H1 (cell line): ENCODE data around the gene RTN4RL2. TPM values are rescaled to one million over a fixed set of nuclear protein-coding genes. Genes with fewer than 3 reads are reported as not detected.

Experiments
- CTCF ChIA-PET: fragments of 300-600 bp; sonication (Branson Sonifier 250); formaldehyde crosslinking; loops from one replicate; lab custom pipeline; 2021; ENCODE audit not compliant: partially characterized antibody; lab: Charles Lee
- POLR2A ChIA-PET: fragments of 300-600 bp; sonication (Branson Sonifier 250); formaldehyde crosslinking; loops from one replicate; lab custom pipeline; 2021; ENCODE audit warnings: inconsistent platforms; ENCODE audit not compliant: partially characterized antibody; lab: Charles Lee
- DNase-seq, 2 experiments: peaks; one replicate each; pipeline versions ENCODE4 v3.0.0 to v3.0.0-alpha.2; 2010 to 2022; ENCODE audit warnings: low spot score in 2 of 2, low read depth in 1 of 2, mixed read lengths in 1 of 2
- FAIRE-seq: peaks from 2 replicates; lab custom pipeline; 2011; peaks lifted over from hg19 to GRCh38; lab: Jason Lieb, UNC
- H2AFZ ChIP-seq: 2 replicates; pipeline ENCODE4 v1.8.1; 2012; ENCODE audit warnings: low read length, inconsistent platforms
- H2AK5ac ChIP-seq: 2 replicates; pipeline ENCODE4 v1.6.1; 2013; ENCODE audit warnings: low read depth, low read length
- H2BK120ac ChIP-seq: replicated peaks from 2 replicates; pipeline ENCODE3; 2013; ENCODE audit warnings: low read depth, low read length, inconsistent platforms
- H2BK12ac ChIP-seq: 2 replicates; pipeline ENCODE4 v1.6.1; 2013; ENCODE audit warnings: low read depth, low read length
- H2BK15ac ChIP-seq: 2 replicates; pipeline ENCODE4 v1.6.1; 2013; ENCODE audit warnings: low read length
- H2BK20ac ChIP-seq: 2 replicates; pipeline ENCODE4 v1.6.1; 2013; ENCODE audit warnings: low read length
- H2BK5ac ChIP-seq: 2 replicates; pipeline ENCODE4 v1.6.1; 2013; ENCODE audit warnings: low read depth, low read length
- H3K14ac ChIP-seq: 2 replicates; pipeline ENCODE4 v1.6.1; 2013; ENCODE audit warnings: inconsistent platforms; ENCODE audit not compliant: insufficient read length
- H3K18ac ChIP-seq: 2 replicates; pipeline ENCODE4 v1.6.1; 2013; ENCODE audit warnings: low read length; ENCODE audit errors: extremely low read depth
- H3K23ac ChIP-seq: 2 replicates; pipeline ENCODE4 v1.6.1; 2013; ENCODE audit warnings: inconsistent platforms; ENCODE audit not compliant: insufficient read length
- H3K23me2 ChIP-seq: 2 replicates; pipeline ENCODE4 v1.6.1; 2013; ENCODE audit warnings: low read depth, low read length
- H3K27ac ChIP-seq: 2 replicates; pipeline ENCODE4 v1.6.1; 2011; ENCODE audit warnings: low read depth, low read length, inconsistent platforms
- H3K27me3 ChIP-seq, 4 experiments: replicated peaks in 1 of 4; 1 replicate in 1 of 4; 2 replicates in 3 of 4; pipeline versions ENCODE4 v1.6.1 to v1.8.1; 2011 to 2013; ENCODE audit warnings: low read length in 3 of 4, mild to moderate bottlenecking in 3 of 4, inconsistent platforms in 2 of 4, mixed read lengths in 2 of 4, moderate library complexity in 1 of 4; ENCODE audit not compliant: control insufficient read depth in 3 of 4, insufficient read depth in 3 of 4; ENCODE audit errors: extremely low read depth in 1 of 4
- H3K36me3 ChIP-seq, 4 experiments: 2 replicates each; pipeline versions ENCODE4 v1.6.1 to v1.8.1; 2011 to 2013; ENCODE audit warnings: mild to moderate bottlenecking in 4 of 4, low read length in 3 of 4, moderate library complexity in 2 of 4, control low read depth in 1 of 4, inconsistent platforms in 1 of 4; ENCODE audit not compliant: insufficient read depth in 4 of 4, control insufficient read depth in 2 of 4
- H3K4ac ChIP-seq: replicated peaks from 2 replicates; pipeline ENCODE3; 2013; ENCODE audit warnings: low read length, low read depth, mixed read lengths, inconsistent platforms; ENCODE audit not compliant: insufficient read length
- H3K4me1 ChIP-seq, 4 experiments: replicated peaks in 1 of 4; 1 replicate in 1 of 4; 2 replicates in 3 of 4; pipeline versions ENCODE4 v1.6.1 to v1.8.1; 2011 to 2013; ENCODE audit warnings: low read length in 3 of 4, inconsistent platforms in 2 of 4, mixed read lengths in 1 of 4; ENCODE audit not compliant: insufficient read depth in 4 of 4, control insufficient read depth in 3 of 4
- H3K4me2 ChIP-seq, 2 experiments: 2 replicates each; pipeline versions ENCODE4 v1.6.1 to v1.8.1; 2011 to 2013; ENCODE audit warnings: low read depth in 2 of 2, low read length in 2 of 2, control low read depth in 1 of 2, inconsistent platforms in 1 of 2, mild to moderate bottlenecking in 1 of 2; ENCODE audit not compliant: insufficient read depth in 1 of 2
- H3K4me3 ChIP-seq, 4 experiments: fragments of 200-600, 300-600 bp in 1 of 4; sonication (generic), shearing (Covaris generic), sonication (Bioruptor Twin) in 1 of 4; 2 replicates each; pipeline versions ENCODE4 v1.5.1 to v1.8.1; 2011 to 2016; ENCODE audit warnings: low read length in 4 of 4, low read depth in 3 of 4, control low read depth in 2 of 4, inconsistent platforms in 2 of 4, mild to moderate bottlenecking in 2 of 4, mixed read lengths in 1 of 4, moderate library complexity in 1 of 4; ENCODE audit not compliant: insufficient read depth in 2 of 4; ENCODE audit errors: extremely low read depth in 1 of 4
- H3K56ac ChIP-seq: replicated peaks from 2 replicates; pipeline ENCODE3; 2013; ENCODE audit warnings: low read depth, mild to moderate bottlenecking, mixed read lengths, low read length, inconsistent platforms; ENCODE audit not compliant: insufficient read length
- H3K79me1 ChIP-seq: 2 replicates; pipeline ENCODE4 v1.6.1; 2013; ENCODE audit warnings: low read depth, low read length, control low read depth
- H3K79me2 ChIP-seq, 2 experiments: 2 replicates each; pipeline versions ENCODE4 v1.6.1 to v1.8.1; 2012 to 2013; ENCODE audit warnings: low read length in 2 of 2, mild to moderate bottlenecking in 2 of 2, inconsistent platforms in 1 of 2; ENCODE audit not compliant: insufficient read depth in 2 of 2, control insufficient read depth in 1 of 2
- H3K9ac ChIP-seq, 4 experiments: replicated peaks in 1 of 4; 1 replicate in 1 of 4; 2 replicates in 3 of 4; pipeline versions ENCODE4 v1.6.1 to v1.8.1; 2011 to 2013; ENCODE audit warnings: low read depth in 3 of 4, low read length in 3 of 4, control low read depth in 2 of 4, mild to moderate bottlenecking in 2 of 4, moderate library complexity in 2 of 4, inconsistent platforms in 1 of 4; ENCODE audit errors: extremely low read depth in 1 of 4
- H3K9me3 ChIP-seq, 2 experiments: 2 replicates each; pipeline versions ENCODE4 v1.6.1 to v1.8.1; 2012 to 2013; ENCODE audit warnings: mild to moderate bottlenecking in 2 of 2, moderate library complexity in 2 of 2, control low read depth in 1 of 2, inconsistent platforms in 1 of 2, low read depth in 1 of 2, low read length in 1 of 2, mixed read lengths in 1 of 2; ENCODE audit not compliant: insufficient read depth in 2 of 2
- H4K20me1 ChIP-seq, 2 experiments: replicated peaks in 1 of 2; 2 replicates each; pipeline versions ENCODE3 to v1.8.1; 2011 to 2013; ENCODE audit warnings: inconsistent platforms in 2 of 2, low read length in 2 of 2, mild to moderate bottlenecking in 1 of 2; ENCODE audit not compliant: insufficient read depth in 2 of 2, control insufficient read depth in 1 of 2
- H4K5ac ChIP-seq: 2 replicates; pipeline ENCODE4 v1.6.1; 2013; ENCODE audit warnings: low read length, low read depth, mixed read lengths, inconsistent platforms; ENCODE audit not compliant: insufficient read length
- H4K8ac ChIP-seq: 2 replicates; pipeline ENCODE4 v1.8.0; 2013; ENCODE audit warnings: mild to moderate bottlenecking, moderate library complexity, low read length, inconsistent platforms; ENCODE audit not compliant: insufficient read depth; ENCODE audit errors: extremely low read depth
- H4K91ac ChIP-seq: replicated peaks from 2 replicates; pipeline ENCODE3; 2013; ENCODE audit warnings: low read length, mixed read lengths, inconsistent platforms; ENCODE audit not compliant: insufficient read length
- CTCF ChIP-seq, 3 experiments: IDR thresholded peaks; 1 replicate in 2 of 3; 2 replicates in 1 of 3; pipeline versions ENCODE4 v1.5.1 to v1.6.1; 2011; ENCODE audit warnings: low read length in 3 of 3, mild to moderate bottlenecking in 3 of 3, inconsistent platforms in 2 of 3, low read depth in 1 of 3, moderate library complexity in 1 of 3; ENCODE audit not compliant: insufficient read depth in 1 of 3; ENCODE audit errors: control extremely low read depth in 1 of 3
- EZH2 ChIP-seq: fragments of 200-600 bp; sonication (generic); IDR thresholded peaks from 2 replicates; pipeline ENCODE4 v1.7.1; 2012; ENCODE audit warnings: low read depth, mild to moderate bottlenecking, moderate library complexity, low read length, inconsistent platforms; ENCODE audit not compliant: severe bottlenecking
- GTF2F1 ChIP-seq: IDR thresholded peaks from 2 replicates; pipeline ENCODE4 v1.6.1; 2012; ENCODE audit warnings: low read depth, low read length, improper control_type of control experiment, borderline replicate concordance
- RAD21 ChIP-seq, 2 experiments: IDR thresholded peaks in 1 of 2; conservative IDR thresholded peaks in 1 of 2; 2 replicates each; pipeline ENCODE4 v1.6.1; 2011; ENCODE audit warnings: low read depth in 2 of 2, low read length in 2 of 2, improper control_type of control experiment in 1 of 2, inconsistent platforms in 1 of 2, mild to moderate bottlenecking in 1 of 2, moderate library complexity in 1 of 2
- WGBS, 2 experiments: shearing (Covaris generic) in 1 of 2; methylation state at CpG; one replicate each; pipeline versions ENCODE4 v1.1.6 to v1.1.7; 2013 to 2015; ENCODE audit warnings: low lambda C conversion rate in 2 of 2, mixed read lengths in 2 of 2, inconsistent platforms in 1 of 2, low coverage in 1 of 2, missing lambda C conversion rate in 1 of 2; ENCODE audit not compliant: insufficient replicate concordance in 2 of 2, insufficient coverage in 1 of 2, insufficient read length in 1 of 2; ENCODE audit errors: extremely low coverage in 1 of 2, missing lambda C conversion rate in 1 of 2; 5-methylcytosine and 5-hydroxymethylcytosine counted together
- polyA plus RNA-seq, 7 experiments: library from polyadenylated mRNA; depleted of rRNA in 3 of 7; stranded (reverse) in 5 of 7; unstranded in 2 of 7; fragments of >200 nt in 5 of 7; fragments of 200-250 nt in 2 of 7; gene quantifications; 1 replicate in 5 of 7; 2 replicates in 1 of 7; 4 replicates in 1 of 7; pipeline versions ENCODE4 v1.2.1 to v1.2.3, GENCODE V29; 2011 to 2013; ENCODE audit warnings: missing spikeins in 2 of 7, mixed read lengths in 2 of 7
- total RNA-seq: library from RNA; stranded (reverse); fragmentation: NEBNext Ultra II Directional; extraction: Animal tissue kit (Norgen Biotek cat#: 25700); gene quantifications from 2 replicates; pipeline ENCODE4 v1.2.1, GENCODE V29; 2021

The RTN4RL2 gene
- total and polyA plus RNA-seq, 2 of the 8 experiments (the other 6 are each of a cell fraction or from before 2014, with no cell fraction given), result 11.4 to 23.7 TPM

DNA sequence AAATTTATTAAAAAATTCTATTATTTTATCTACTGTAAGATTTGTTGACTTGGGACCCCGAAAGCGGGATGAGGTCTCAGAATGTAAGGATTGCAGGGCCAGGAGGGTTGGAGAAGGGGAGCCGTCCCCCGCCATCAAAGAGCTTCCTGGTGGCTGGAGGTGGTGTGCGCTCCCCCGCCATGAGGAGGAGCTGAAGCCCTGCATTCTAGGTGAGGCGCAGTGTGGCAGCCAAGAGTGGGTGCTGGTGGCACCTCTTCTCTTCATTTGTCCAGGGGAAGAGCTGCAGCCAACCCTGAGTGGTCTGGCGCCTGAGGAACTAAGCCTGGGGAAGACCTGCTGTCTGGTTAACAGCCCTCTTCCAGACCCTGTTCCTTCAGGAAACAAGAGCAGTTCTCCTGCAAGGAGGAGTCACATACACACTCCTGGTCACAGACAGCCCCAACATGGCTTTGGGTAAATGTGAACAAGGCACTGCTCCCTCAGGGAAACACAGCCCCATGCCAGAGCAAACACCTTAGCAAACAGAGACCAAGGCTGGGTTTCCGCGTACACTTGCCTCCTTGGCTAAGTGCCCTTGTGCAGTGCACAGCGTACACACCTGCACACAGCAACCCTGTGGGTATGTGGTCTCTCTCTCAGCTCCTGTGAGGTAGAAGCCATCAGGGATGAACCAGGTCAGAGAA, 17.3 kb downstream of the RTN4RL2 start:
- no peaks in the 10 kb centered on the region for H3K36me3 ChIP-seq
- no peaks in the 10 kb centered on the region for H3K79me2 ChIP-seq
- no peak overlapping the region for H2BK15ac ChIP-seq
- POLR2A ChIA-PET, result interaction anchor here (0.7 to 11.2 kb wide), 7 partner anchors 16 to 163 kb away, joined by 3 to 141 read pairs (median 6); partner anchors contain the start of gene RTN4RL2
- no peak for TF ChIP-seq EZH2
- peak in 1 of 3 experiments; percentile 13; a peak in 1 of 4 replicates for TF ChIP-seq CTCF (IDR thresholded peaks at IDR 0.05; ENCODE audit: control extremely low read depth in 1 of 3, insufficient read depth in 1 of 3, low read depth in 1 of 3, low read length in 3 of 3)
- TF ChIP-seq RAD21 (IDR thresholded peaks at IDR 0.05 in 1 of 2, conservative IDR thresholded peaks at IDR 0.05 in 1 of 2; ENCODE audit: low read depth in 2 of 2, low read length in 2 of 2), result peak; percentile 3 to 22; a peak in 1 of 4 replicates
- no peak for TF ChIP-seq GTF2F1
- peaks cover 1 to 7% of the 10 kb centered on the region in 2 experiments for H4K20me1 ChIP-seq
- H3K18ac ChIP-seq, result no peak overlapping the region
- no peak overlapping the region; the same call in 1 of the 2 replicates for H2AK5ac ChIP-seq
- 83% methylated on average over 11 of the region's 11 CpGs; no CpG with 5 or more reads in 1 of the 2 experiments for WGBS, 2 experiments
- no peak overlapping the region for H3K27ac ChIP-seq
- no peak overlapping the region for H2BK120ac ChIP-seq
- H2AFZ ChIP-seq, result no peak overlapping the region
- FAIRE-seq, result no peak
- H2BK12ac ChIP-seq, result 0 out of 2 replicates have a peak overlapping the region, but pooled peaks have one; percentile 4
- 0 out of 2 replicates have a peak overlapping the region, but pooled peaks have one; percentile 8 for H2BK20ac ChIP-seq
- CTCF ChIA-PET, result interaction anchor here (0.9 to 33.7 kb wide), 20 partner anchors 9 to 185 kb away, joined by 3 to 1146 read pairs (median 4); partner anchors contain the start of genes RTN4RL2, SLC43A1, SMTNL1 and TIMM10
- H4K8ac ChIP-seq, result no peak overlapping the region
- no peak overlapping the region for H3K14ac ChIP-seq
- H3K79me1 ChIP-seq, result no peaks in the 10 kb centered on the region
- no peak overlapping the region; a peak in 1 of 4 replicates for H3K4me2 ChIP-seq
- H4K5ac ChIP-seq, result no peak overlapping the region
- H3K56ac ChIP-seq, result no peak overlapping the region
- H2BK5ac ChIP-seq, result no peak overlapping the region
- H3K9me3 ChIP-seq, result no peaks in the 10 kb centered on the region
- H3K9ac ChIP-seq, result no peak overlapping the region
- H3K23me2 ChIP-seq, result peaks cover 19% of the 10 kb centered on the region; the same call in 1 of the 2 replicates
- no peak overlapping the region for H3K4me3 ChIP-seq
- H4K91ac ChIP-seq, result no peak overlapping the region
- H3K23ac ChIP-seq, result no peak overlapping the region
- H3K4ac ChIP-seq, result no peak overlapping the region
- H3K27me3 ChIP-seq, result peaks cover 0 to 46% (median 33%) of the 10 kb centered on the region in 4 experiments; a peak in 6 of 7 replicates
- no peak for DNase-seq
- H3K4me1 ChIP-seq, result peaks cover 6 to 34% (median 17%) of the 10 kb centered on the region in 4 experiments
